Thyroid gland (tissue), 4 donors: ENCODE measurements around the gene FAM168A.

Experiments
- CTCF ChIP-seq, 6 experiments: fragments of 200-600 bp in 3 of 6; fragments of 450-650 bp in 3 of 6; sonication (generic) in 3 of 6; IDR thresholded peaks; one replicate each; pipeline ENCODE4 v1.5.1; 2016 to 2019; ENCODE audit warnings: antibody characterized with exemption in 6 of 6, mild to moderate bottlenecking in 2 of 6, inconsistent platforms in 1 of 6, moderate library complexity in 1 of 6
- POLR2A ChIP-seq, 2 donors: fragments of 450-650 bp; IDR thresholded peaks; one replicate each; pipeline ENCODE4 v1.6.1; 2017; ENCODE audit warnings: antibody characterized with exemption in 2 of 2, mild to moderate bottlenecking in 2 of 2, moderate library complexity in 1 of 2

DNA sequence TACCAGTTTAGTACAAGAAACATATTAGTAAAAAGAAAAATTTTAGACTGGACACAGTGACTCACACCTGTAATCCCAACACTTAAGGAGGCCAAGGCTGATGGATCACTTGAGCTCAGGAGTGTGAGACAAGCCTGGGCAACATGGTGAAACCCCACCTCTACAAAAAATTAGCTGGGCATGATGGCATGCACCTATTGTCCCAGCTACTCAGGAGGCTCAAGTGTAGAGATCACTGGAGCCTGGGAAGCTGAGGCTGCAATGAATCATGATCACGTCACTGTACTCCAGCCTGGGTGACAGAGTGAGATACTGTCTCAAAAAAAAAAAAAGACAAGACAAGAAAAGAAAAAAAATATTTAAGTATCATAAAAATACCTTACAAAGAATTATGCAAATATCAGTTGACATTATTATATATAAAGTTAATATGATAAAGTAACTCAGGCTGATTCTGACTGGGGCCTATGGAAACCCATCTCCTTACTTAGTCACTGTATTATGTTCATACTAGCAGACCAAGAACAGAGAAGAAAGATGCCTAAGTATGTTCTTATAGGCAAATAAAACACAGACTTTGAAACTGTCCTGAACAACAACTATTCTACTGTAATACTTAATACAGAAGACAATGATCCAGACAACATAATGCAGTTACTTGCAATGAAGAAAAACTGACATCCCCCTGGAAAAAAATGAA, 27.3 kb downstream of the FAM168A start:
- TF ChIP-seq CTCF (IDR thresholded peaks at IDR 0.05) (no peak), POLR2A (IDR thresholded peaks at IDR 0.05) (no peak)
